ENCODE results near the gene C10orf105.

C10orf105 gene

DNA sequence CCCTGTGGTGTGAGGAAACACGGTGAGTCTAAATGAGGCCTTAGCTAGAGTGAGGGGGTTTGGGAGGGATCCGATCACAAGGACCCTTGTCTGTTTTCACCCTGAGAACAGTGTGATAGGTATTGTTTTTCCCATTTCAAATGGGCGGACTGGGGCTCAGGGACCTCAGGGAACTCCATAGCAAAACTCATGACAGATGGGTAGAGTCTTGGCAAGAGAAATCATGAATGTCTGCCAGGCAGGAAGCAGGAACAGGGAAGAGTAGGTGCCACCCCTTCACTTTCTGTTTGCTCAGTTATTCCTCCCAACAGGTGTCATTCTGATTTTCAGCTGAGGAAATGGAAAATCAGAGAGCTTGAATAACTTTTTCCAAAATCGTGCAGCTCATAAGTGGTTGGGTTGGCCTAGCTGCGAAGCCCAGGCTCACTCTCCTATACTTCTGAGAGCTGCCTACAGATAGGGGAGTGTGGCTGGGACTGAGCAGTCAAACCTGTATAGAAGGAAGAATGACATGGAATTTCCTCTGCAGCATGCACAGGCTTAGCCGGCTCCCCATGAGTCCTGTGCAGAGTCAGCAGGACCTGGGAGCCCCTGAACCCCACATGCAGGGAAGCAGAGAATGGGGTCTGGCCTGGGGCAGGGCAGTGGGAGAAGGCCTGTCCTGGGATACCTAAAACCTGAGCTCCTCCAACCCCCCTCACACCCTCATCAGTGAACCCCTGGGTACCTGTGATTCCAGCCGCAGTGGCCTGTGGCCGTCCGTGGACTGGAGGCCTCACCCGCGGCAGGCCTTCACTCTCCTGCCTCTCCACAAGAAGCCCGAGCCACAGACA is 17.6 kb upstream of the C10orf105 start:
- no peak for DNase-seq

- no peak for DNase-seq
Measured at GRCh38 chr10:71736570-71736952, 17.0 kb upstream of the C10orf105 start.

GRCh38 chr10:71735709-71736569 is 16.4 kb upstream of the C10orf105 start:
- DNase-seq, result no peak

DNA sequence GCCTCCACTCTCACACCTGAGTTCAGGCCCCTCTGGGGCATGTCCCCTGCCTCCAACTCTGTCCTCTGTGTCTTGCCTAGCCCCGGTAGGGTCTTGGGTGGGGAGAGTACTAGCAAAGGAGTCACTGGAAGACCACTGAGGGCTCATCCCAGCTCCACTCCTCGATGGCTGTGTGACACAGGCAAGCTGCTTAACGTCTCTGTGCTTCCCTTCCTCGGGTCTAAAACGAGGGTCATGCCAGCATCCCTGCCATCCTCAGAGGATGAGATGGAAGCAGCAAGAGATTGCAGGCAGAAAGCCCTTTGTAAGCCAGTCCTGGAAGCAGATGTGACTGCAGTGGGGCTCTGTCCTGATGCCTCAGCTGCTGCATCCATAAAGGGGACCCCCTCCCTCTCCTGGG is 15.2 kb upstream of the C10orf105 start:
- DNase-seq, result no peak

GRCh38 chr10:71731791-71732190 is 12.2 kb upstream of the C10orf105 start:
- DNase-seq, result no peak

GRCh38 chr10:71729161-71729636 is 9.6 kb upstream of the C10orf105 start:
- peak; percentile 24 for DNase-seq

DNA sequence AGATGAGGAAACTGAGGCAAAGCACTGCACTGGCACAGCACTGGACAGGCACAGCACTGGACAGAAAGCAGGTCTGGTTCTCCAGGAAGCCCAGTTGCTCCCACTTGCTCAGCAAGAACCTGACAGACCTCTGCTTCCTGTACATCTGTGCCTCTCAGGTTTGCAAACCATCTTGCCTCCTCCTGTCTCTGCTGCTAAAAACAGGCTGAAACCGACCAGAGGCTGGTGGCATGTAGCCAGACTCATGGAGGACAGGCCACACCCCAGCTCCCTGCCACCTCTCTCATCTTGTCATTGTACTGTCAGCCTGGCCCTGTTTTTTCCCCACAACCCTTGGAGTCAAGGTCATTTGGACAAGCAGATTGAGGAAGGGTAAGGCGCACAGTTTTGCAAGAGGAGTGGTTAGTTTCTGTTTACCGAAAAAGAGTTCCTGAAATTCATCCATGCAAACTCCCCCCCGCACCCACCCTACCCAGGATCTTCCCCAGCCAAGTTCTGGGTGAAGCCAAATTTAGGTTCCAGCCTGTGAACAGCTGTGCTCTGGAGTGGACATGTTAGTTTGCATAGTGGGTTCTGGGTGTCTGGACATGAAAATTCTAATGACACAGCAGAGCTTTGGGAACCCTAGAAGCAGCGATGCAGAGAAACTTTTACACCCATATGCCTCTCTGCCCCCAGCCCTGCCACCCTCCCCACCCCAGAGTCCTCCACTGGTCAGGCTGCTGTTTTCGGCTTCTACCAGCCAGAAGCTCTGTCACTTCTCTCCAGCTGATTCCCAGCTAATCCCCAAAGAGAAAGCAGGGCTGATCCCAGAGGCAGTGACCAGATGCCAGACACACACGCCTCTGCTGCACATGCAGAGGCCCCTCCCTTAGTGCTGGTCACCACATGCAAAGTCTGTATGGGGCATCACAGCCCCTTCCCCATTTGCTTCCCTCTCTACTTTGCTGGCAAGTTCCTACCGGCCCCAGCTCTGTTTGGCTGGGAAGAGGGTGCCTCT is 8.5 kb upstream of the C10orf105 start:
- no peak for DNase-seq

DNA sequence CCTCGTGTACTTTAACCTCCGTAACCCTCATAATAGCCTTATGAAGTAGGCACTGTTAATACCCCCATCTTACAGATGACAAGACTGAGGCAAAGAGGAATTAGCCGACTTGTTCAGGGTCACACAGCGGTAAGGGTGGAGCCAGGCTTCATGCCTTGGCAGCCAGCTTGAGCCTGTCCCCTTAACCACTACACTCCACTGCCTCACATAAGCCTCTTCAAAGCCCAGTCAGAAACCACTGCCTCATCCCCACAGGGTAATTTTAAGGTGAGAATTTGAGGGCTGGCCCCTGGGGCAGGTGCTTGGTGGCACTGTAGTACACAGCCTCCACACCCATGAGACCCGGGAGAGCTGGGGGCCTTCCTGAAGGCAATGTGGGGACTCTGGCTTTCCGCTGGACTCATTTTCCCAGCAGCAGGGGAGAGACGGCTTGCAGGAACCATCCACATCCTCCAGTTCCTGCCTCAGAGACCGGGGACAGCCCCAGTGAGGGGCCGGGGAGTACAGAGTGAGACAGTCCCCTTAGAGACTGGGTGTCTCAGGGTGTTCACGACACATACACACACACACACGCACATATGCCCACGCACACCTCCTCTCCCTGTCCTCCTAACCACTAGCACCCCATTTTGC is 7.6 kb upstream of the C10orf105 start:
- no peak for DNase-seq

- no peak for DNase-seq
Measured at GRCh38 chr10:71726580-71727104, 7.1 kb upstream of the C10orf105 start.

- DNase-seq, result no peak
Measured at GRCh38 chr10:71725998-71726579, 6.5 kb upstream of the C10orf105 start.

DNA sequence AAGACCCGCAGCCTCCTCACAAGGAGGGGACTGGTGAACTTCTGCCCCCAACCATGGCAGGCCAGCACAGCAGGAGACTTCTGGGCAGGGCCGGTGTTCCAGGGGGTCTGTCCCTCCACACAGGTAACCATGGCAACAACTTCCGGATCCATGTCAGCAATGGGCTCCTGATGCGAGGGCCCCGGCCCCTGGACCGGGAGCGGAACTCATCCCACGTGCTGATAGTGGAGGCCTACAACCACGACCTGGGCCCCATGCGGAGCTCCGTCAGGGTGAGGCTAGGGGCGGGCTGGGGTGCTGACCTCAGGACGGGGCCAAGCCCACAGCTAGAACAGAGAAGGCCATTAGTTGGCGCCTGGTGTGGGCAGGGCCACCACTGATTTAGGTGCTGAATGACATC is 5.7 kb upstream of the C10orf105 start:
- DNase-seq, result no peak

GRCh38 chr10:71724539-71724938 is 5.0 kb upstream of the C10orf105 start:
- no peak for DNase-seq

DNA sequence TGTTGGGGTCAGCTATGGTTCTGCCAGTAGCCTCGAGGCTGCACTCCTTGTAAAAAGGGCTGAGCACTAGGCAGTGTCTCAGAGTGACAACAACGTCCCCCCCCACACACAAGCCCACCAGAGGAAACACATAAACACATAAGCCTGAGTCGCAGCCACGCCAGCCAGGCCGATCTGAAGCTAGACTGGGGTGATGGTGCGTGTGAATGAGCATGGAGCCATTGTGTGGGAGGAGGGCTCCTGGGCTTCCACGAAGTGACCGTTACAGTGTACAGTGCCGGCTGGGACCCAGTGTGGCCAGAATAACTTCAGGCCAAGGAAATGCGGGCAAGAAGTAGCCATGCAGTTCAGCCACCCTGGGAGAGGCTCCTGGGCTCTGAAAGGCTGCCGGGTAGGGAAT is 3.7 kb upstream of the C10orf105 start:
- no peak for DNase-seq

GRCh38 chr10:71722849-71723248 is 3.3 kb upstream of the C10orf105 start:
- DNase-seq, result no peak

DNA sequence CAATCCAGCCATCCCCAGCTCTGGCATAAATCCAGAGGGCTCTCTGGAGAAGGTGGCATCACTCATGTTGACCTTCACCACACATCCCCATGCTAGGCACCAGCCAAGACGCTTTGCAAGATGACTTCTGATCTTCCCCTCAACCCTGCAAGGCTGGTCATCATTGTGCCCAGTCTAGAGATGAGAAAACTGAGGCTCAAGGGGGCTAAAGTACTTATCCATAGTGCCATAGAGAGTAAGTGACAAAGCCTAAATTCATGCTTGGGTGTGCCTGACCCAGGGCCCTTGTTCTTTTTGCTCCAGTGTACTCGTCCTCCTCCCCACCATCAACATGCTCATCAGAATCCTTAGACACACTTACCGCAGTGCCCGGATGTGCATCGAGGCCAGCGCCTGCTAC is 1.7 kb upstream of the C10orf105 start:
- no peak for DNase-seq

DNA sequence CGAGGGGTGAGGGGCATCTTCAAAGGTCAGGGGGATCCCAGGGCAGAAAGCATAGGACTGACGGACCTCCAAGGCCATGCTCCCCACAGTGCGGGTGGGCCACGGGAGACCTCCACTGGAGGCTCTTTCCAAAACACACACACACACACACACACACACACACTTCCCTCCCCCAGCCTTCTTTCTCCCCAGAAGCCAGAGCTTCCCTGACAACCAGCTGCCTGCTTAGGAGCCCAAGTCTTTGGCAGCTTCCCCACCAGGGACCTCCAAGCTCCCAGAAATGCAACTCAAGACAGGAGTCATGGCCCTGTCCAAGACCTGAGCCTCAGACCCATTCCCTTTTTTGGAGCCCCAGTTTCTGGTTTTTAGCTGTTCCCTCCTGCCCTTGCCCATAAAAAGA is 710 bp upstream of the C10orf105 start:
- DNase-seq, result peak; percentile 78

- peak; percentile 62 for DNase-seq
Measured at GRCh38 chr10:71719042-71719441, 536 bp downstream of the C10orf105 start.

DNA sequence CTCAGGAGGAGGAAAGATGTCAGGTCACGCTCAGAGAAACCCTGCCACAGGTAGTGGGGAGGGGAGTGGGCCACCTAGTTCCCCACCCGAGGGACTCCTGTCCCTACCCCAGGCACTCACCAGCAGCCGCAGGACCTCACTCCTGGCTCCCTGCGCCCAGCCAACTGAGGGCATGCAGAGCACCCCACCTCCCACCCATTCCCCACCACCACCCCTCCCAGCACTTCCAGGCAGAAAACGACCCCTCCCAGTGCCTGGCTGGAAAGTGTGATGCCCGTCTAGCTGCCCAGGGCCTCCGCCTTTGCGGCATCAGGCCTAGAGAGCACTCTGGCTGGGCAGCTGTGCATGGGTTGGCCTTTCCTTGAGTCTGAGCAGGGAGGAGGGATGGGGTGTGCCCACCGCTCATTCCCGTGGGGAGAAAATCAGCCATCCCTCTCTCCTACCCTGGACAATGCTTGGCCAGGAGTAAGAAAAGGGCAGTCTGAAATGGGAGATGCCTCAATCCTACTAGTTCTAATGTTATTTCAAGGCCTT is 1.3 kb downstream of the C10orf105 start:
- no peak for DNase-seq

GRCh38 chr10:71717551-71717951 is 2.0 kb downstream of the C10orf105 start:
- no peak for DNase-seq

- no peak for DNase-seq
Measured at GRCh38 chr10:71717056-71717455, 2.5 kb downstream of the C10orf105 start.

DNA sequence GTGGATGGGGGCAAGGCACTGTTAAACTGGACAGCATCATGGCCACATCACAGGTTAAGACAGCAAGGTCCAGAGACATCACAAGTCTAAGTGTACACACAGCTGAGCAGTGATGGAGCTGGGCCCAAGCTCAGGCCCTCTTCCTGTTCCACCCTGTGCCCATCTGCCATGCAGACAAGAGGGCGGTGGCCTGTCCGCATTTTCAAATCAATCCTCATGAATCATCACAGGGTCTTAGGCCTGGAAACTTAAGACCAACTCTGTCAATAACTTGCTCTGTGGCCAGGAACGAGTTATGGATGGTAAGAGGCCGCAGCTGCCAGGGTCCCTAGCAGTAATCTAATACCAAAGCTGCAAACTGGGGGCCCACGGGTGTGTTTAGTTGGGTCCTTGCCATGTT is 3.2 kb downstream of the C10orf105 start:
- DNase-seq, result no peak
